CD14-positive monocyte (primary cell): Measurements from ENCODE around the gene SPATA6L. TPM values are rescaled to one million over a fixed set of nuclear protein-coding genes. Genes with fewer than 3 reads are reported as not detected.

ENCODE experiments used
- DNase-seq, 3 donors: peaks; one replicate each; pipeline ENCODE4 v3.0.0-alpha.2; 2011 to 2022
- H2AFZ ChIP-seq: 2 replicates; pipeline ENCODE4 v1.6.0; 2012; ENCODE audit warnings: mild to moderate bottlenecking, low read depth, low read length, inconsistent platforms; ENCODE audit not compliant: insufficient read depth, poor library complexity, severe bottlenecking
- H3K27ac ChIP-seq, 2 donors: 1 replicate in 1 of 2; 2 replicates in 1 of 2; pipeline ENCODE4 v1.5.1; 2012 to 2013; ENCODE audit warnings: low read length in 2 of 2, control low read depth in 1 of 2, inconsistent platforms in 1 of 2, low read depth in 1 of 2, mild to moderate bottlenecking in 1 of 2
- H3K27me3 ChIP-seq, 2 donors: one replicate each; pipeline versions ENCODE4 v1.6.0 to v1.6.1; 2011 to 2013; ENCODE audit warnings: low read length in 2 of 2; ENCODE audit not compliant: control insufficient read depth in 2 of 2, insufficient read depth in 2 of 2
- H3K36me3 ChIP-seq, 2 donors: replicated peaks in 1 of 2; 1 replicate in 1 of 2; 2 replicates in 1 of 2; pipeline versions ENCODE4 v1.5.1 to v1.6.1; 2012 to 2013; ENCODE audit warnings: low read length in 2 of 2, control low read depth in 1 of 2, inconsistent platforms in 1 of 2, mild to moderate bottlenecking in 1 of 2; ENCODE audit not compliant: insufficient read depth in 2 of 2, control insufficient read depth in 1 of 2
- H3K4me1 ChIP-seq, 2 donors: 1 replicate in 1 of 2; 2 replicates in 1 of 2; pipeline versions ENCODE4 v1.5.1 to v1.6.1; 2012 to 2013; ENCODE audit warnings: low read length in 2 of 2, control low read depth in 1 of 2, inconsistent platforms in 1 of 2, mild to moderate bottlenecking in 1 of 2, moderate library complexity in 1 of 2; ENCODE audit not compliant: insufficient read depth in 2 of 2, control insufficient read depth in 1 of 2
- H3K4me2 ChIP-seq: replicated peaks from 2 replicates; pipeline ENCODE3; 2012; ENCODE audit warnings: low read length, moderate library complexity, mild to moderate bottlenecking; ENCODE audit not compliant: poor library complexity, severe bottlenecking; ENCODE audit errors: extremely low read depth
- H3K4me3 ChIP-seq, 3 experiments: fragments of 200-600 bp in 1 of 3; sonication (generic) in 1 of 3; replicated peaks in 1 of 3; 1 replicate in 2 of 3; 2 replicates in 1 of 3; pipeline ENCODE4 v1.5.1; 2011 to 2013; ENCODE audit warnings: low read length in 3 of 3, mild to moderate bottlenecking in 3 of 3, control low read depth in 2 of 3, low read depth in 2 of 3, inconsistent platforms in 1 of 3, moderate library complexity in 1 of 3
- H3K79me2 ChIP-seq: 2 replicates; pipeline ENCODE4 v1.6.0; 2012; ENCODE audit warnings: mild to moderate bottlenecking, control low read depth, inconsistent platforms, low read length, moderate library complexity; ENCODE audit not compliant: insufficient read depth
- H3K9ac ChIP-seq: 2 replicates; pipeline ENCODE4 v1.6.0; 2017; ENCODE audit warnings: low read length, mild to moderate bottlenecking; ENCODE audit not compliant: insufficient read depth, poor library complexity, severe bottlenecking
- H3K9me3 ChIP-seq, 2 donors: replicated peaks in 1 of 2; 1 replicate in 1 of 2; 2 replicates in 1 of 2; pipeline versions ENCODE4 v1.5.1 to v1.6.1; 2012 to 2013; ENCODE audit warnings: low read length in 2 of 2, control low read depth in 1 of 2; ENCODE audit not compliant: control insufficient read depth in 1 of 2, insufficient read depth in 1 of 2
- H4K20me1 ChIP-seq: 2 replicates; pipeline ENCODE4 v1.6.0; 2012; ENCODE audit warnings: mild to moderate bottlenecking, low read length, control low read depth, moderate library complexity; ENCODE audit not compliant: insufficient read depth
- H3K27ac Mint-ChIP-seq, 7 donors: one replicate each; pipeline ENCODE4 v1.8.0; 2020; ENCODE audit warnings: mild to moderate bottlenecking in 7 of 7, mixed read lengths in 7 of 7, moderate library complexity in 6 of 7, inconsistent platforms in 2 of 7
- H3K27me3 Mint-ChIP-seq, 3 donors: one replicate each; pipeline ENCODE4 v1.8.0; 2021 to 2022; ENCODE audit warnings: low read depth in 3 of 3, mild to moderate bottlenecking in 3 of 3, mixed read lengths in 3 of 3, moderate library complexity in 3 of 3, inconsistent platforms in 1 of 3
- H3K36me3 Mint-ChIP-seq, 2 donors: one replicate each; pipeline ENCODE4 v1.8.0; 2020; ENCODE audit warnings: mixed read lengths in 2 of 2, inconsistent platforms in 1 of 2, mild to moderate bottlenecking in 1 of 2
- H3K4me1 Mint-ChIP-seq: one replicate; pipeline ENCODE4 v1.8.0; 2020; ENCODE audit warnings: mild to moderate bottlenecking, mixed read lengths
- H3K4me3 Mint-ChIP-seq, 2 donors: one replicate each; pipeline ENCODE4 v1.8.0; 2020; ENCODE audit warnings: mild to moderate bottlenecking in 2 of 2, mixed read lengths in 2 of 2, moderate library complexity in 1 of 2
- H3K9me3 Mint-ChIP-seq, 7 donors: one replicate each; pipeline ENCODE4 v1.8.0; 2020 to 2022; ENCODE audit warnings: mixed read lengths in 7 of 7, mild to moderate bottlenecking in 6 of 7, moderate library complexity in 6 of 7, inconsistent platforms in 2 of 7
- WGBS: methylation state at CpG from one replicate; pipeline ENCODE4 v1.1.5; 2013; ENCODE audit warnings: missing lambda C conversion rate; ENCODE audit not compliant: insufficient coverage; 5-methylcytosine and 5-hydroxymethylcytosine counted together
- intact Hi-C, 2 donors: fragments of 100-400 bp; cut with micrococcal nuclease; formaldehyde crosslinking; loops; one replicate each; pipeline versions ENCODE4 v1.15.0 to v1.15.1; 2023
- polyA plus RNA-seq, 3 donors: library from polyadenylated mRNA; depleted of rRNA in 1 of 3; unstranded in 2 of 3; stranded (reverse) in 1 of 3; fragments of 300-500 nt in 2 of 3; fragments of >200 nt in 1 of 3; fragmentation: Illumina TruSeq in 2 of 3; gene quantifications; 1 replicate in 2 of 3; 2 replicates in 1 of 3; pipeline ENCODE4 v1.2.3, GENCODE V29; 2012 to 2021
- TF ChIP-seq, protein P1 (sequence below): fragments of 200-600 bp; IDR thresholded peaks from one replicate; pipeline ENCODE4 v1.8.0; 2022; ENCODE audit warnings: antibody characterized with exemption, mild to moderate bottlenecking

SPATA6L gene
- polyA plus RNA-seq, 3 donors = not detected

DNA sequence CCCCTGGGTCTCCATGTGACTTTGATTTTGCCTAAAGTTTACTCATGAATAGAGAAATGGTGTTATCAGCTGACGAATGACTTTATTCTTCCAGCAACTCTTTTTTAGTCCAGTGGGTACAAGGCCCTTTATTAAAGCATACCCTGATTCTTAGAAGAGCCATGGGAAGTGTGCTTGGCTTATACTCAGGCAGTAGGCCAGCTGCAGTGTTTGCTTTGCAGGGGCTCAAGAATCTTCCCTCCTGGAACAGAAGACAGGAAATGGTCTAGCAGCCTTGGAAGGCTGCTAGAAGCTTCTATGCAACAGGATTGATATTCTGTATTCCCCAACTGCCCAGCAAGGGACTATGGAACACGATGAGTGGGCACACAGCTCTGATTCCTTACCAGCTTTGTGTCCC lies 77.6 kb downstream of the SPATA6L start:
- Histone ChIP-seq H3K4me2 (no peak overlapping the region), H3K9ac (no peak overlapping the region), H3K36me3 (no peaks in the 10 kb centered on the region), H4K20me1 (no peaks in the 10 kb centered on the region), H3K9me3 (no peaks in the 10 kb centered on the region), H2AFZ (no peak overlapping the region), H3K27me3 (no peaks in the 10 kb centered on the region), H3K4me3 (no peak overlapping the region), H3K4me1 (peaks cover 0 to 8% of the 10 kb centered on the region in 2 donors), H3K27ac (no peak overlapping the region), H3K79me2 (no peaks in the 10 kb centered on the region)
- Mint-ChIP-seq H3K36me3 (no peaks in the 10 kb centered on the region), H3K27ac (no peak overlapping the region), H3K4me1 (peaks cover 12% of the 10 kb centered on the region), H3K27me3 (peaks cover 0 to 1% (median under 1%) of the 10 kb centered on the region in 3 donors), H3K9me3 (no peaks in the 10 kb centered on the region), H3K4me3 (no peak overlapping the region)
- no peak for DNase-seq
- TF ChIP-seq, protein P1, sequence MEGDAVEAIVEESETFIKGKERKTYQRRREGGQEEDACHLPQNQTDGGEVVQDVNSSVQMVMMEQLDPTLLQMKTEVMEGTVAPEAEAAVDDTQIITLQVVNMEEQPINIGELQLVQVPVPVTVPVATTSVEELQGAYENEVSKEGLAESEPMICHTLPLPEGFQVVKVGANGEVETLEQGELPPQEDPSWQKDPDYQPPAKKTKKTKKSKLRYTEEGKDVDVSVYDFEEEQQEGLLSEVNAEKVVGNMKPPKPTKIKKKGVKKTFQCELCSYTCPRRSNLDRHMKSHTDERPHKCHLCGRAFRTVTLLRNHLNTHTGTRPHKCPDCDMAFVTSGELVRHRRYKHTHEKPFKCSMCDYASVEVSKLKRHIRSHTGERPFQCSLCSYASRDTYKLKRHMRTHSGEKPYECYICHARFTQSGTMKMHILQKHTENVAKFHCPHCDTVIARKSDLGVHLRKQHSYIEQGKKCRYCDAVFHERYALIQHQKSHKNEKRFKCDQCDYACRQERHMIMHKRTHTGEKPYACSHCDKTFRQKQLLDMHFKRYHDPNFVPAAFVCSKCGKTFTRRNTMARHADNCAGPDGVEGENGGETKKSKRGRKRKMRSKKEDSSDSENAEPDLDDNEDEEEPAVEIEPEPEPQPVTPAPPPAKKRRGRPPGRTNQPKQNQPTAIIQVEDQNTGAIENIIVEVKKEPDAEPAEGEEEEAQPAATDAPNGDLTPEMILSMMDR = no peak
- intact Hi-C loops = no loop called here
- WGBS = 100% methylated on average over 1 of the region's 2 CpGs

DNA sequence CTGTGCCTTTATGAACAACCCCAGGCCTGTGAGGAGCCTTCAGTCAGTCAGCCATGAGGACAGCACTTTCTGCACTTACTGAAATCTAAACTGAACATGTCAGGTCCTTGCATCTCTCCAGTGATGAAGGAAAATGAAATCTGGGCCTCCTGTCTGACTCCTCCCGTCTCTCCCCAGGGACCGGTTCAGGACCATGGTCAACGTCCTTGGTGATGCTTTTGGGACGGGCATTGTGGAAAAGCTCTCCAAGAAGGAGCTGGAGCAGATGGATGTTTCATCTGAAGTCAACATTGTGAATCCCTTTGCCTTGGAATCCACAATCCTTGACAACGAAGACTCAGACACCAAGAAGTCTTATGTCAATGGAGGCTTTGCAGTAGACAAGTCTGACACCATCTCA lies 81.1 kb downstream of the SPATA6L start:
- H3K36me3 Mint-ChIP-seq = no peaks in the 10 kb centered on the region
- no peaks in the 10 kb centered on the region for H3K9me3 Mint-ChIP-seq
- H3K9me3 ChIP-seq = no peaks in the 10 kb centered on the region
- no peaks in the 10 kb centered on the region for H3K4me1 Mint-ChIP-seq
- no peak overlapping the region for H3K4me3 Mint-ChIP-seq
- H3K79me2 ChIP-seq = no peaks in the 10 kb centered on the region
- H3K27me3 Mint-ChIP-seq = peaks cover 0 to 4% (median 1%) of the 10 kb centered on the region in 3 donors
- H3K27ac Mint-ChIP-seq = no peak overlapping the region
- no peaks in the 10 kb centered on the region for H3K27me3 ChIP-seq
- no peaks in the 10 kb centered on the region for H3K36me3 ChIP-seq
- intact Hi-C loops = no loop called here
- H3K4me3 ChIP-seq = no peak overlapping the region
- no peaks in the 10 kb centered on the region for H3K4me1 ChIP-seq
- TF ChIP-seq, protein P1 = no peak
- no peak for DNase-seq
- 86% methylated on average over 5 of the region's 5 CpGs for WGBS
- H3K27ac ChIP-seq = no peak overlapping the region
- H2AFZ ChIP-seq = no peak overlapping the region
- no peaks in the 10 kb centered on the region for H4K20me1 ChIP-seq
- no peak overlapping the region for H3K4me2 ChIP-seq
- no peak overlapping the region for H3K9ac ChIP-seq
